ENCODE results near the gene SND1.

SND1 gene

DNA sequence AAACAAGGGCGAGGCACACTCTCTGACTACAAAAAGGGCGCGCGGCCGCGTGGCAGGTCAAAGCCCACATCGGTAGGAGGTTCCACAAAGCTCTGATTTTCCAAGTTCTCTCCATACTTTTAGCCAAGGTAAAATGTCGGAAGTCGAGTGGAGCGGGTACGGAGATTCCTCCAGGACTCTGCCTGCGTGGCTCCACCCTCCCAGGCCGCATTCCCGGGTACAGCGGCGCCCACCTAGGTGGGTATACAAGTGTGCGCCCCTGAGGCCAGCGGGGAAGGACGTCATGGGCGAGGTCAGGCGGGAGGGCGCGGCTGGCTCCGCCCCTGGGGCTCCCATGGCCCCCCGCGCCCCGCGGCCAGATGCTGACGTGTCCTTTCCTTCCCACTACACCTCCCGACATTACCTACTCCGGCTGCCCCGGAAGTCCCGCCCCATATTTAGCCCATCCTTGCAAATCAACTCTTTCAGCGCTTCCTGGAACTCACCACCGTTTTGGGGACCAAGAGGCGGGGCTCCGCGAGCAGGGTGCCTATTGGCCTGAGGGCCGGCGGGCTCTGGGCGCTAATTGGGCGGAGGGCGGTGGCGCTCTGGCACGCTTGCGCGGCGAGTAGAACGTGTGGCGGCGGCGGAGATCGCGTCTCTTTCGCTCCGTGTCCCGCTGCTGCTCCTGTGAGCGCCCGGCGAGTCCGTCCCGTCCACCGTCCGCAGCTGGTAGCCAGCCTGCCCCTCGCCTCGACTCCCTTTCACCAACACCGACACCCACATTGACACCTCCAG lies at the start of gene SND1:
Gene SND1, plus strand, starts transcription at position 639 of the 777 bp plus-strand sequence. CDS start 180 bp downstream, outside the sequence.
- peak; percentile 97 for DNase-seq (ENCODE audit: low read depth)

DNA sequence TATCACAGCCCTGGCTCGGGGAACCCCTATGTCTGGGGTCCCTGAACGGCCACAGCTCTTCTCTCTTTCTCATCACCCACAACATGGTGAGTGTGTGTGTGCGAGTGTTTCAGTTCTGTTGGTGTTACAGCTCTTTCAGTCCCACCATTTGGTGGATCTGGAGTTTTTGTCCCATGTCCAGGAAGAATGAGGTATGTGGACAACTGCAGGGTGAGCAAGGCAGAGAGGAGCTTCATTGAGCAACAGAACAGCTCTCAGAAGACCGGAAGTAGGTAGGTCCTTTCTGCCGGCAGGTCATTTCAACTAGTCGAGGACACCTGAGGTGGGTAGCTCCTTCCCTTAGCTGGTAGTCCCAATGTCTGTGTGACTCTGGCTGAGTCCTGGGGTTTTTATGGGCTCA lies 43.5 kb upstream of the SND1 start:
- DNase-seq (ENCODE audit: low read depth) = no peak

DNA sequence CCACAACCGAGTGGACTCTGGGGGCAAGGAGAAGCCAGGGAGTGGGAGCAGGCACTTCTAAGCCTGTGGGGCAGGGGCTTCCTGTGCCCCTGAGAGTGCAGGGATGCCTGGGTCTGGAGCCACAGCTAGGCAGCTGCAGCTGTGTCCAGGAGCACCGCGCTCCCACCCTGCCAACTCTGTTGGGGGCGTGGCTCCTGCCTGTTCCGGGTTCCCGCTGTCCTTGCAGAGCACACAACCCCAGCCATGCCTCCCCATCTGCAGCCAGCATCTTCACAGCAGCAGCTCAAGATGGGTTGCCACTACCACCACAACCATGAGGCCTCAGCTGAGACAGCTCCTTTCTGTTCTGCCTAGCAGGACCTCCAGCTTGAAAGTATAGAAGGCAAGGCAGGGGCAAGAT lies 42.7 kb upstream of the SND1 start:
- no peak for DNase-seq (ENCODE audit: low read depth)

DNA sequence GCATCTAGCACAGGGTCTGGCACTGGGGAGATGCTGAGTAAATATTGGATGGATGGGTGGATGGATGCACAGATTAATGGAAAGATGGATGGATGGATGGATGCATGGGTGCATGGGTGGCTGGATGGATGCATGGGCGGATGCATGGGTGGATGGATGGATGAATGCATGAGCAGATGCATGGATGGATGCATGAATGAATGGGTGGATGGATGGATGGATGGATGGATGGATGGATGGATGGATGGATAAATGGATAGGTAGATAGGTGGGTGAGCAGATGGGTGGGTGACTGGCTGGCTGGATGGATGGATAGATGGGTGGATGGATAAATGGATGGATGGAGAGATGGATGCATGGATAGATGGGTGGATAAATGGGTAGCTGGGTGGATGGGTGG lies 39.7 kb upstream of the SND1 start:
- no peak for DNase-seq (ENCODE audit: low read depth)

DNA sequence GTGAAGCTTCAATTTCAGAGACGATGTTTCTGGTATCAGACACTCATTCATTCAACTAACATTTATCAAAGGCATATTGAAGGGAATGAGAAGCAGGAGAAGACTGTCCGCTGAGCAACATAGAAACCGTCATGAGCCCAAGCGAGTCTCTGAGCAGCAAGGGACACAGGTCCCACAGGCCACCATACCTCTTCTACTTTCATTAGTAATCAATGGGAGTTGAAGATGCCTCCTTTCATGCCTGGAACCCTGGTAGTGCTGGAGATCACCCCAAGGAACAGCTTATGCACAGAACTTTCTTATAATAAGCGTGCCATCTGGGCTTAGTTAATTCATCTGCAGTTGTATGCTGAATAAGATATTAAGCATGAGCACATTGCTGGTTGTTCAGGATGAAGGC lies 35.3 kb upstream of the SND1 start:
- DNase-seq (ENCODE audit: low read depth) = no peak

DNA sequence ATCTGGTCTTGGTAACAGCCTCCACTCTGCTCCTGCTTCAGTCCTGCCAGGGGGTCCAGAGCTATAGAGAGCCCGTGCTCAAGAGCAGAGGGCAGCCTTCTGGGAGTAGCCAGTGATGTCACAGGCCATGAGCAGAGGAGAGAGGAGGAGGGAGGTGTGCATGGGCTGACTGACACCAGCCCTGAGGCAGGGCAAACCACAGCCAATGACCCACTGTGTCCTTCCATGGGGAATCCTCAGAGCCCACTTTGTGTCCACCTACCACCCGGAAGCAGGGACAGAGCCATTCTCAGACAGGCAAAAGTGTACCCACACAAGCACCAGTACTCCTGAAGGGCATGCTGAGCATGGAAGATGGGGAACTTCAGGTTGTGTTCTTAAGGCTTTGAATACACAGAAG lies 34.0 kb upstream of the SND1 start, which contains the start of gene PAX4:
Gene PAX4, minus strand, starts transcription at position 101 of the 400 bp plus-strand sequence. CDS start 2,214 bp downstream, outside the sequence.
- DNase-seq (ENCODE audit: low read depth) = no peak

DNA sequence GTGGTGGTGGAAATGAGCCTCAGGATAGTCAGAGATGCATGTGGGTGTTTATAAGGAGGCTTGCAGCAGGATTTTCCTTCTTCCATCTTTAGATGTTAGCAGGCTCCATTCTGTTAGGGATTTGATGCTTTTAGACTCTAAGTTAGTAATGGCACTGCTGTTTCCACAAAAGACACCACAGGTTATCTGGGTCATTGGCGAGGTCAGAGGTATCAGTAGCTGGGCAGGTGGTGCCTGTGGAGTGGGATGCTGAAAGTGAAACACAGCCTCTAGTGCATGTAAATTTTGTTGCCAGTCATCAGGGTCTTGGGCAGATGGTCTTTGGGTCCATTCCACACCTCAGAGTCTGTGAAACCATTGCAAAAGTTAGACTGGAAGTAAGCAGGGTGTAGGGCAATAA lies 33.2 kb upstream of the SND1 start:
- no peak for DNase-seq (ENCODE audit: low read depth)

DNA sequence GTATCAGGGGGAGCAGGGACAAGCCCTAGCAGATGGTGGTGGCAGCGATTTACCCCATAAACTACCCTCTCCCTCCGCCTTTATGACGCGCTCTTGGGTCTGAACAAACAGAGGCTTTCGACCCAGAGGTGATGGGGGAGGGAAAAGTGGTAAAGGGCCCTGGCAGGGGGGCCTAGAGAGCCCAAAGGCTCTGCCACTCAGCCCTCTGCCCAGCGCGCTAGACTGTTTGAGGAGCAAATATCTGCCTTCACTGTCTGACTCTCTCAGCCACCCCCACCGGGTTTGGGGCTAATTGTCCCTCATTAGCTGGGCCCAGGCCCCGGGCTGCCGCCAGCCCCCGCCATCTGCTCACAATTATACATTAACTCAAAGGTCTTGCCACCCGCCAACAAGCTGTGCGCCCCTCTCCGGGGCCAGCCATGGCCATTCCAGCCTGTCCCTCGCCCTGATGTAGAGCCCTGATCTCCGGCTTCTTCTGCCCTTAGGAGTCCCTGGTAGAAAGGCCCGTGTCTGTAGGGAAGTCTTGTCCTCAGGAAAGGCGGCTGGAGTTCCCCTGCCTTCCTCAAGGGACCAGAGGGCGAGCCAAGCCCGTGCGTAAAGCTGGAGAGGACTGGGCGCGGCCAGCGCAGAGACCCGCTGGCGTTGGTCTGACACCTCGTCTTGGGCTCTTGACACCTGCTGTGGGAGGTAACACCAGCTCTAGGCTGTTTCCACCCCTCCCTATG lies 32.2 kb upstream of the SND1 start:
- DNase-seq (ENCODE audit: low read depth) = no peak

DNA sequence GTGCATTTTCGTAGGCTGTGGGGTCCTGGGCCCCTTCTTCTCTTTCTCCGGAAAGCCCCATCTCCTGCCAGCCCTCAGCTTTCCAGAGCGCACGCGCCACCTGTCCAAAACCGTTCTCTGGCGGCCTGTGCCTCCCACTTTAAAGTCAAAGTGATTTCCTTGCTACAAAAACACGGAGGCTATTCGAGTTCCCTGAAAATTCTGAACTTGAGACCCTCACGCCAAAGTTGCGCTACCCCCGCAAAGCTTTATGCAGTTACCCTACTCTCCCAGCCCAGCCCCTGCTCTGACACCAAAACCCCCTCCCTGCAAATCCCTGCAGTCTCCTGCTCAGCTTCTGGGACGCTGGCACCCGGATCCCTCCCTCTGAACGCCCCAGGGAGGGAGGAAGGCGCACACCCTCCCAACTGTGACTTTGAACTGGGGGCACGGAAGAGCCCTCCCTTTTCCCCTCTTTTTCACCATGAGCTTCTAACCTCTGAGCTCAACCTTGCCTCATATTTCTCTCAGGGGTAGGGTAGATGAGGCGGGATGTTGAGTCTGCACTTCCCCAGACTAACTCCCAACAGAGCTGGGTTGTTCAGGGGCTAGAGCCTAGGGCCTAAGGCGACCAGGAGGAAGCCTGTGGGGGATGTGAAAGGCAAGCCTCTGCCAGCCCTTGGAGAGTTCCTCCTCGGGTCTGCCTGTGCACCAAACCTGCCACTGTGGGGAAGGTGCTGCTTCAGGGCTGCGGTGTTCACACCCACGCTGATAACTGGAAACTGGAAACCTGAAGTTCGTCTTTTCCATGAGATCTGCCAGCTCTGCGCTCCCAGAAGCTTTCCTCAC lies 31.4 kb upstream of the SND1 start:
- DNase-seq (ENCODE audit: low read depth) = no peak

DNA sequence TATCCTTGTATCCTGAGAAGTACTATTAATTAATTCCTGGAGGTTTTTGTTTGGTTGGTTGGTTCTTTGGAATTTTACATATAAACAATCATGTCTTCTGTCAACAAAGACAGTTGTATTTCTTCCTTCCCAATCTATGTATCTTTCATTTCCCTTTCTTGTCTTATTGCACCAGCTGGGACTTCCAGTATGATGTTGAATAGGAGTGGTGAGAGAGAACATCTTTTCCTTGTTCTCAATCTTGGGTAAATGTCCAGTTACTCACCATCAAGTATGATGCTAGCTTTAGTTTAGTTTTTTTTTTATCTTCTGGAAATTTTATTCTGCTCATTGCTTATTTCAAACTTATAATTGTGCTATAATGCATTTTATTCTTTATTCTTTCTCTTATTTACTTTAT lies 26.7 kb upstream of the SND1 start:
- no peak for DNase-seq (ENCODE audit: low read depth)

DNA sequence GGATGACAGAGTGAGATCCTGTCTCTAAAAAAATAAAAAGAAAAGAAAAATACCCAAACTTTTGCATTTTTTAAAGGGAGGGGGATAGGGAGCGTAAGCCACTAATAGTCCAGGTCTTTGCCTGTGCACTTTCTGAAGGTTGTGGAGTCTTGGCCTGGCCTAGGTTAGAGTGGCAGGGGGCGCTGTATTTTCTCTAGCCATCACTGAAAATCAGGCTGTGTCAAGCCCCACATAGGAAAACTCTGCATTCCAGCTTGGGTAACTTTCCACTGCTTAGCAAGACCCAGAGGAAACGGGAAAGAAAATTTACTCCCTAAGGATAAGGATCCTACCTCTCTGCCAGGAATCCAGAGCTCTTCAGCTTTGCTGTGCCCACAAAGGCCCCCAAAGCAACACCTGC lies 23.5 kb upstream of the SND1 start:
- DNase-seq (ENCODE audit: low read depth) = no peak

DNA sequence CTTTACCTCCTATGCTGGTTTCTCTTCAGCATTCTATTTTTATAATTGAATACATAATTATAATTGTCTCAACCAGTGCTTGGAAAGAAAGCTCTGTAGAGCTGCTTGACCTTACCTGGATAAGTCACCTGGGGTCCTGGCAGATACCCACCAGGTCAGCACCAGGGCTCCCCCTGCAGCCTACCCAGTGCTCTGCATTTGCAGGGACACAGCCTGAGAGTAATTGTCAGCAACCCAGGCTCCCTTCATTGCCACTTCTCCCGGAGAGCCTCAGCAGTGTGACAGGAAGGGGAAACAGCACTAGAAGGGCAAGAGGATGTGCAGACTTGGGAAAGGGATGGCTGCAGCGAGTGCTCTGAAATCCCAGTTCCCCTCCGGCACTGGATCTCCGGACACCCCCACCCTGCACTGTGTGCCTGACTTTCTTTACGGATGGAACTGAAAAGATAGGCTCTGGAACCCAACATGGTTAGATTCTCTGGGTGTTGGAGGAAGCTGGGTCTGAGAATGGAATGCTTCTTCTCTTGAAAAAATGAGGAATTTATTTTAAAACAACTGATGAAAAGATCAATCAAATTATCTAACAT lies 22.6 kb upstream of the SND1 start:
- DNase-seq (ENCODE audit: low read depth) = peak; percentile 24

DNA sequence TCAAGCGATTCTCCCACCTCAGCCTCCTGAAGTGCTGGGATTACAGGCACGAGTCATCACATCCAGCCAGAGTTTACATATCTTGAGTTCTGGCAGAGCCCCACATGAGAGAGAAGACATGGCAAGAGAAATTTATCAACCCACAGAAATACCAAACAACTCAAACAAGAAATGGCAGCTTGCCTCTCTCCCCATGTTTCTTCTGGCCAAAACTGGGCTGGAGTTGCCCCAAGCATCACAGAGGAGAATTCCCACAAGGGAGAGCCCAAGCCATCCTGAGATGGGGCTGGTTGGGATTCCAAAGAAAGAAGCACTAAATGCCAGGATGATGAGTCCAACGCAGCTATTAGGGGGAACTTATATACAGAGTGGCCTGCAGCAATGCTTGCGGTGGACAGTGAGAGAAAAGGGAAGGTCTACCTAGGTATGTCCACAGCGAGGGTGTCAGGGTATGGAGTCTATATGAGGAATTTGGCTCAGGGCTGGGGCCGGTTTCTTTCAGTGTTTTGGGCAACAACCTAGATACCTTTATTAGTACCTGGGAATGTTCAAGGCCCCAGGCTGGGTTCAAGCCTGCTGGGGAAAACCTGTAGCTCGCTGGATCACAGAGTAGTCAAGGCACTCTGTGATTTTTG lies 19.6 kb upstream of the SND1 start:
- no peak for DNase-seq (ENCODE audit: low read depth)

DNA sequence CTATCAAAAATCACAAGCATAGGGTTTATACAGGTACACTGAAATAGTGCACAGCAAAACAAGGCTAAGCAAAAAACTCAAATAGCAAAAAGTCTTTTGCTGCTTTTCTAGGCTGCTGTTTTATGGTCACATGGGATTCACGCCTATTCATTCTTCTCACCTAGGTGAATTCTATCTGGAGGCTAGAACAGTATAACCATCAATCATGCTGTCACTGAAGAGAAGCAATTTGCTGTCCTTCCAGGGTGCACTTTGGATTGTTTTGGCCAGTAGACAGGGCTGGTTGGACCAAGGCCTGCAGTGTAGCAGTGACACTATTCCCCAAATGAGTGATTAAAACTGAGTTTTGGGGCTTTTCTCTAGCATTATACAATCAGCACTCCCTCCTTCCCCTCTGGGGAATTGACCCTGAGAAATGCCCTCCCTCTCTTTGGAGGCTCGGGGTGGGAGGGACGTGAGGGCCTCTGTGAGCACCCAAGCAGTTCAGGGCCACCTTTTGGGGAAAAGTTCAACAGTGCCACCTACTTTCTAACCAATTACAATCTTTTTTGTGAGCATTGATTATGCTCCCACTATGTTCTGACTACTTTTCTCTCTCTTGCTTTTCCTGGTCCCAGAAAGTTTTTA lies 16.2 kb upstream of the SND1 start:
- no peak for DNase-seq (ENCODE audit: low read depth)

DNA sequence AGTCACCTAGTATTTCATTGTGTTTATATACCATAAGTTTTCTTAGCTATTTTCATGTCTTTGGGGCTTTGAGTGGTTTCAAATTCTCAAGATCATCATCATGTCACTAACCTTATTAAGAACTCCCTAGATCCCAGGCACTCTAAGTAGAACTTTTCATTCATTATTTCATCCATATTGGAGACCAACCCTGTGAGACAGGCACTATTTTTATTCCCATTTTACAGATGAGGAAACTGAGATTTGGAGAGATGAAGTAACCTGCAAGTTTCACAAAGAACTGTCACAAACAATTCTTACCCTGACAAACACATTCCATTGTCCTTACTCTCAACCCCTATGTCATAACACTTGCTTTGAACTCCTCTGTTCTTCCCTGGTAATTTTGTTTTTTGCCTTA lies 13.8 kb upstream of the SND1 start:
- DNase-seq (ENCODE audit: low read depth) = no peak

DNA sequence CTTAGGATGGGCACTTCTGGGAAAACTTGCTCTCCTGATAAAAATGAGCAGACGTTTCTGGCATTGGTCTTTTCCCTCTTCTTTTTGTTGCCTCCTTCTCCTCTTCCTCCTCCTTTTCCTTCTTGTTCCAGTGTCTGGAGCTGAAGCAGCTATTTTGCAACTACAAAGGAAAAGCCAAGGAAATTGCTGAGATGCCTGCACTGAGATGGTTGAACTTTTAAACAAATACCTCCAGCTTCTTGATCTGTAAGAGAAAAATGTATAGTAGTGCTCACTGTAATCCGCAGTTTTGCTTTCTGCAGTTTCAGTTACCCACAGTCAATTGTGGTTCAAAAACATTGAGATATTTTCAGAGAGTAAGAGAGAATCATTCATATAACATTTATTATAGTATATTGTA lies 7.5 kb upstream of the SND1 start:
- DNase-seq (ENCODE audit: low read depth) = no peak

DNA sequence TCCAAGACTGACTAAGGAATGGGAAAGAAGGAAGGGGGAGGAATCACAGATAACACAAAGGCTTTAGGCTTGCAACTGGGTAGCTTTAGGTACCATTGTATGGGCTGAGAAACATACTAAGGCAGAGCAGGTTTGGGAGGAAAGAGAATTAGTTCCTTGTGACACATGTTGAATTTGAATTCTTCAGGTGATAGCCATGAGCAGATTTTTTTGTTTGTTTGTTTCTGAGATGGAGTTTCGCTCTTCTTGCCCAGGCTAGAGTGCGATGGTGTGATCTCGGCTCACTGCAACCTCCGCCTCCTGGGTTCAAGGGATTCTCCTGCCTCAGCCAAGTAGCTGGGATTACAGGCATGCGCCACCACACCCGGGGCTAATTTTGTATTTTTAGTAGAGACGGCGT lies 4.4 kb upstream of the SND1 start:
- DNase-seq (ENCODE audit: low read depth) = no peak

DNA sequence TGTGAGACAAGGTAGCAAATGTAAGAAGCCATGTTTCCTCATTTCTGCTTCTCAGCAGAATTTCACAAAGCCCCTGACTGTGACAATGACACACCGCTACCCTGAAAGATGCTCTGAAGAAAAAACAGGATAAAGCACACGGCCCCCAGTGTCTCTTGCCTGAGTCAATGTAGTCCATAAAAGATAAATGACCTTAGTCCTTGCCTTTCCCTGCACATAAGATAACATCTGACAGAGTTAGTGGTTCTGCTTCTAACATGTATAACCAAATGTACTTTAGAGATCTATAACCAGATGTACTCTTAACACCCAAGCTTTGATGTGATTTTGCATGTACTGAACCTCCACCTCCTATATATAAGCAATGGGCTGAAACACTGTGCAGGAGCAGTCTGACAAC lies 3.0 kb upstream of the SND1 start:
- no peak for DNase-seq (ENCODE audit: low read depth)

DNA sequence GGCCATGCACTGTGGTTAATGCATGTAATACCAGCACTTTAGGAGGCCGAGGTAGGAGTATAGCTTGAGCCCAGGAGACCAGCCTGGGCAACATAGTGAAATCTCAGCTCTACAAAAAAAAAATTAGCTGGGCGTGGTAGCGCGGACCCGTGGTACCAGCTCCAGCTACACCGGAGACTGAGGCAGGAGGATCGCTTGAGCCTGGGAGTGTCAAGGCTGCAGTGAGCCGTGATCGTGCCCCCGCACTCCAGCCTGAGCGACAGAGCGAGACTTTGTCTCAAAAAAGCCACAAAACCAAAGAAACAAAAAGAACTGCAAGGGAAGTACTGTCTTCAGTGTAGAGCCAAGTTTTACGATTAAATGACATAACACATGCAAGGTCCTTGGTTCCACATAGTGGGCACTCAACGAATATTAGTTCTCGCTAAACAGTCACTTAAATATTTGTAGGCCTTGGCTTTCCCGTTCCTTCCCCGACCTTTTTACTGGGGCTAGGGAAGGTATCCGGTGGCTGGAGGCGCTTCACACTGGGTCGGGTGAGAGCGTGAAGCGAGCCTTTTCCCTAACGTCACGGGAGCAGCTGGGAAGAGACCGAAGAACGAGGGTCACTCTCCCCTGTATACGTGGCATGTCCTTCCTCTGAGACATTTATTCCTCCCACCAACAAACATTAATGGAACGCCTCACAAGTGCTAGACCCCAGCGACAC lies 993 bp upstream of the SND1 start:
- DNase-seq (ENCODE audit: low read depth) = no peak

DNA sequence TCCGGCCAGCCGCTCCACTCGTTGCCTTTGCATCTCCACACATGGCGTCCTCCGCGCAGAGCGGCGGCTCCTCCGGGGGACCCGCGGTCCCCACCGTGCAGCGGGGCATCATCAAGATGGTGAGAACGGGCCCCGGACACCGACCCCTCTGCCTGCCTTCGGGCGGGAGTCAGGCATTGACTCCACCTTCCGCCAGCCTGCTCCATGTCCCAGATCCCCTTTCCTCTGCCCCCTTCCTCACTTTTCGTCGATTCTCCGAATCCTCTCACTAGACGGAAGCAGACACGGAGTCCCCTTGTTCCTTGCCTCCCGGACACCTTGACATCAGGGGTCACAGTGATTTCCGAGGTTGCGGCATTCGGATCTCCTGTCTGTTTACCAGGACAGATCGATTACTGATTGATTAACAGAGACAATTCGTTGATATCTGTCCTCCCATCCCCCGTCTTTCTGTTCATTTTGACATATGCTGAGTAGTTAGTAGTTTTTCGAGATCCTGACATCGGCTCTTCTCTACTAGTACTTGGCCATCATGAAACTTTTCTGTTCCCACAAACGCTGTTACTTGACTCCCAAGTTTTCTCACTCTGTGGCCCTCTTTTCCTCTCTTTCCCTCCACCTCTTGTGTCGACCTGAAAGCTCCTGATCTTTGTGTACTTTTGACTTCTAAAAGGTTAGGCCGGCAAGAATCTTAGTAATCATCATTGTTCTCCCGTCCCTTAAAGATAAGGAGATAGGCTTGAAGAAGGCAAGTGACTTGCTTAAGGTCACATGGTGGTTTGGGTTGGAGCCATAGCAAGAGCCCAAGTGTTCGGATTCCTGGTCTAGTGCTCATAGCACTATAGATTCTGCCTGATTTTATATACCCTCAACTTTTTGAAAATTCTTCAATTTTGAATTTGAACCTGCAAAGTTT lies 597 bp downstream of the SND1 start:
- no peak for DNase-seq (ENCODE audit: low read depth)

Data from activated T-cell treated with anti-CD3 and anti-CD28 coated beads for 48 hours (primary cell).